Caco-2 (cell line): ENCODE data around the gene PTCD3. TPM values are rescaled to one million over a fixed set of nuclear protein-coding genes. Genes with fewer than 3 reads are reported as not detected.
A peak's percentile ranks its signal among the peaks of the same experiment; 100 is the strongest.

Source experiments
- BruUV-seq: library from RNA; stranded (reverse); fragments of 400-500 nt; replicated peaks from 2 replicates; lab custom pipeline; 2021; lab: Mats Ljungman, UMichigan
- CTCF ChIA-PET: fragments of 300-600 bp; sonication (Branson Sonifier 250); formaldehyde crosslinking; loops from one replicate; lab custom pipeline; 2022; ENCODE audit warnings: antibody characterized with exemption; lab: Charles Lee
- POLR2A ChIA-PET: fragments of 300-600 bp; sonication (Branson Sonifier 250); formaldehyde crosslinking; loops from one replicate; lab custom pipeline; 2022; ENCODE audit warnings: antibody characterized with exemption; lab: Charles Lee
- DNase-seq, 2 experiments: peaks; one replicate each; pipeline versions ENCODE4 v3.0.0 to v3.0.0-alpha.2; 2020 to 2022
- H3K27me3 ChIP-seq: replicated peaks from 2 replicates; pipeline ENCODE4 v1.6.0; 2011; ENCODE audit warnings: low read length; ENCODE audit not compliant: control insufficient read depth, insufficient read depth
- H3K36me3 ChIP-seq: 2 replicates; pipeline ENCODE4 v1.5.1; 2011; ENCODE audit warnings: low read length; ENCODE audit not compliant: control insufficient read depth, insufficient read depth
- H3K4me1 ChIP-seq: fragments of 250-450 bp; sonication (Bioruptor Pico); 2 replicates; pipeline ENCODE4 v1.5.1; 2020; ENCODE audit warnings: mild to moderate bottlenecking
- H3K4me3 ChIP-seq: 2 replicates; pipeline ENCODE4 v1.5.1; 2011; ENCODE audit warnings: low read depth, mild to moderate bottlenecking, control low read depth, low read length
- H3K9me3 ChIP-seq: fragments of 250-450 bp; sonication (Bioruptor Pico); 2 replicates; pipeline ENCODE4 v1.5.1; 2020; ENCODE audit warnings: mild to moderate bottlenecking, moderate library complexity
- H3K27ac Mint-ChIP-seq: one replicate; pipeline ENCODE4 v1.8.0; 2022; ENCODE audit warnings: mixed read lengths; ENCODE audit not compliant: unreplicated experiment
- H3K27me3 Mint-ChIP-seq: one replicate; pipeline ENCODE4 v1.8.0; 2022; ENCODE audit warnings: mixed read lengths; ENCODE audit not compliant: insufficient read depth, unreplicated experiment
- H3K36me3 Mint-ChIP-seq: one replicate; pipeline ENCODE4 v1.8.0; 2022; ENCODE audit warnings: mild to moderate bottlenecking, mixed read lengths; ENCODE audit not compliant: insufficient read depth, unreplicated experiment
- H3K4me1 Mint-ChIP-seq: one replicate; pipeline ENCODE4 v1.8.0; 2022; ENCODE audit warnings: low read depth, mixed read lengths; ENCODE audit not compliant: unreplicated experiment
- H3K4me3 Mint-ChIP-seq: one replicate; pipeline ENCODE4 v1.8.0; 2022; ENCODE audit warnings: mild to moderate bottlenecking, moderate library complexity, mixed read lengths; ENCODE audit not compliant: unreplicated experiment
- H3K9me3 Mint-ChIP-seq: one replicate; pipeline ENCODE4 v1.8.0; 2022; ENCODE audit warnings: mixed read lengths; ENCODE audit not compliant: unreplicated experiment
- intact Hi-C: fragments of 100-400 bp; cut with micrococcal nuclease; formaldehyde crosslinking; loops from one replicate; pipeline ENCODE4 v1.10.0; 2022; ENCODE audit not compliant: unreplicated experiment
- total RNA-seq: library from RNA; stranded (reverse); gene quantifications from 2 replicates; pipeline ENCODE4 v1.2.3, GENCODE V29; 2022
- TF ChIP-seq, protein P1 (sequence below), 2 experiments: fragments of 200-600 bp in 1 of 2; IDR thresholded peaks; 1 replicate in 1 of 2; 2 replicates in 1 of 2; pipeline versions ENCODE4 v1.5.1 to v1.8.0; 2011 to 2022; ENCODE audit warnings: antibody characterized with exemption in 1 of 2, control low read depth in 1 of 2, inconsistent platforms in 1 of 2, low read depth in 1 of 2, low read length in 1 of 2, mild to moderate bottlenecking in 1 of 2, moderate library complexity in 1 of 2; ENCODE audit not compliant: insufficient read depth in 1 of 2, severe bottlenecking in 1 of 2, unreplicated experiment in 1 of 2

PTCD3 gene
- total RNA-seq, 1 experiment from 2014 or later, result 282 TPM

DNA sequence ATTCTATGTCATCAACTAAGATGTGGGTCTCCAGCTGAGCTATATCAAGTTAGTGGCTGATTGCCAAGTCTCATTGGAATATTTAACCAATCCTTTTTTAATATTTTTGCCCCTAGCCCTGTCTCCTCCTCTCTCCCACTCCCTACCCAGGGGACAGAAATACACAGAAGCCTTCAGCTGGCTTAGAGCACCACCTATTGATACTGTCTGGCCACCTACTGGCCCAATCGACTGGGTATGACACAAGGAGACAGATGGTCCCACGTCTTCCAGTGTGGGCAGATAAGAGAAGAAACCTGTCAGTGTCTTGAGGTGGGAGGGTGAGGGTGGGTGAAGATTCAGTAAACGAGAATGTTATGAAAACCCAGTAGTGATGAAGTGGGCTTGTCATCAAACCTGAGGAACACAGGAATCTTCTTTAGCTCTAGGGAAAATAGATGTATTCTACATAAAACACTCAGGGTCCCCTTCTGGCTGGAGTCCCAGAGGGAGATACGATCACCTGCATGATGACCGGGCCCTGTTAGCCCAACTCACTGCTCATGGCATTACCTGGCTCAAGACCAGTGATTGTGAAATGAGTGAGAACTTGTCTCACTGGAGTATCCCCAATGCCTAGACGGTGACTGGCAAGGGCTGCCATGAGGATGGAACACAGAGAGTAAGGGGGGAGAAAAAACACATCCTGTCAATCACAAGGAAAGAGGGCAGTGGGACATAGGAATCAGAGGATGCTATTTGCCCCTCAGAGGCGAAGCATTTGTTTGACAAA, 27.1 kb upstream of the PTCD3 start:
- no TSS peak for BruUV-seq
- peaks cover 4% of the 10 kb centered on the region for H3K36me3 ChIP-seq

DNA sequence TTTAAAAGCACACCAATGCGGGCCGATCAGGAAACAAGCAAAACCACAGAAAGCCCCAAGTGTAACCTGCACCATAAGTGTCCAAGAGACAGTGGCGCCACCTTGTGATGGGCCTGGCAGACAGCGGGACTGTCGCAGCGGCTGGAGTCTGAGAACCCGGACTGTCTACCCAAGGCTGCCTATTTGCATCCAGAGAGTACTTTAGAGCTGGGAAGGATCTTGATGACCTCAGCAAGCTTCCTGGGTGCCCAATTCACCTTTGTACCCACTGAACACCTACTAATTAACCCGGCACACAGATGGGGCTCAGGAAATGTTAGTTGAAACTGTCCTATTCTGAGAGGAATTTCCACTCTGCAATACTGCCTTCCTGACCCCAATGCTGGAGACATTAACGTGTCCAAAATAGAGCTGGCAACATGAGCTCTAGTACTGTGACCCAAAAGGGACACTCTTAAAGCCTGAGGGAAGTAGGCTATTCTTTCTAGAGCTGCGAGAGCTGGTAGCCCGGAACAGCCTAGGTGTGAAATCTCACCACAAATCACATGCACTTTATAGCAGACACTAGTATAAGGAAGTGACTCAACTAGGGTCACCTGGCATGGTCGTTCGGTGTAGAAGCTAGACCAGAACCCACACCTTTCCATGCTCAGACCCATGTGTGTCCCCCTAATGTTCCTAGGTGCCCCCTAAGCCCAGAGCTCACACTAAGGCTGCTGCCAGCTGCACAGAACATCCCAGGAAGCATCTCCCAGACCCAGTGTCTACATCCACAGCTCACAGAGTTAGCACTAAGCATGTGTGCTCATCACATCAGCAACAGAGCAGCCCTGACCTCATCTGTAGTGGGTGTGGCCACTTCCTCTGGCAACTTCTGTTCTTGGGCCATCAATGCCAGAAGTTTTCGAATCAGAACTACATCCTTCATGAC, 25.8 kb upstream of the PTCD3 start:
- peaks cover 4% of the 10 kb centered on the region for H3K36me3 ChIP-seq
- Mint-ChIP-seq H3K27me3 (no peaks in the 10 kb centered on the region), H3K9me3 (no peaks in the 10 kb centered on the region), H3K36me3 (peaks cover 96% of the 10 kb centered on the region), H3K4me3 (no peak overlapping the region), H3K4me1 (no peaks in the 10 kb centered on the region), H3K27ac (no peak overlapping the region)
- H3K27me3 ChIP-seq, result no peaks in the 10 kb centered on the region
- peak; percentile 82 to 85 for DNase-seq
- no TSS peak for BruUV-seq
- H3K9me3 ChIP-seq, result no peaks in the 10 kb centered on the region
- CTCF ChIA-PET, result interaction anchor here (0.6 to 1.9 kb wide), 7 partner anchors 8 to 253 kb away, joined by 3 to 27 read pairs (median 5); no protein-coding TSS in a partner anchor
- POLR2A ChIA-PET, result interaction anchor here (0.6 kb wide), 1 partner anchor 18 kb away, joined by 3 read pairs; no protein-coding TSS in a partner anchor
- no peaks in the 10 kb centered on the region; the same call in 1 of the 2 replicates for H3K4me1 ChIP-seq
- TF ChIP-seq, protein P1, sequence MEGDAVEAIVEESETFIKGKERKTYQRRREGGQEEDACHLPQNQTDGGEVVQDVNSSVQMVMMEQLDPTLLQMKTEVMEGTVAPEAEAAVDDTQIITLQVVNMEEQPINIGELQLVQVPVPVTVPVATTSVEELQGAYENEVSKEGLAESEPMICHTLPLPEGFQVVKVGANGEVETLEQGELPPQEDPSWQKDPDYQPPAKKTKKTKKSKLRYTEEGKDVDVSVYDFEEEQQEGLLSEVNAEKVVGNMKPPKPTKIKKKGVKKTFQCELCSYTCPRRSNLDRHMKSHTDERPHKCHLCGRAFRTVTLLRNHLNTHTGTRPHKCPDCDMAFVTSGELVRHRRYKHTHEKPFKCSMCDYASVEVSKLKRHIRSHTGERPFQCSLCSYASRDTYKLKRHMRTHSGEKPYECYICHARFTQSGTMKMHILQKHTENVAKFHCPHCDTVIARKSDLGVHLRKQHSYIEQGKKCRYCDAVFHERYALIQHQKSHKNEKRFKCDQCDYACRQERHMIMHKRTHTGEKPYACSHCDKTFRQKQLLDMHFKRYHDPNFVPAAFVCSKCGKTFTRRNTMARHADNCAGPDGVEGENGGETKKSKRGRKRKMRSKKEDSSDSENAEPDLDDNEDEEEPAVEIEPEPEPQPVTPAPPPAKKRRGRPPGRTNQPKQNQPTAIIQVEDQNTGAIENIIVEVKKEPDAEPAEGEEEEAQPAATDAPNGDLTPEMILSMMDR (IDR thresholded peaks at IDR 0.05; ENCODE audit: insufficient read depth in 1 of 2, low read depth in 1 of 2, low read length in 1 of 2, severe bottlenecking in 1 of 2, unreplicated experiment in 1 of 2), result peak; percentile 61 to 90
- H3K4me3 ChIP-seq, result no peak overlapping the region
- intact Hi-C loops, result loop anchor here (1.0 to 10.0 kb wide), 3 partner anchors 53 to 253 kb away; partner anchors contain the start of gene ST3GAL5

More for the DNA sequence above, 27.1 kb upstream of the PTCD3 start:
- Mint-ChIP-seq H3K4me3 (no peak overlapping the region), H3K9me3 (no peaks in the 10 kb centered on the region), H3K27ac (no peak overlapping the region), H3K27me3 (no peaks in the 10 kb centered on the region), H3K36me3 (peaks cover 96% of the 10 kb centered on the region), H3K4me1 (no peaks in the 10 kb centered on the region)
- intact Hi-C loops, result loop anchor here (5.0 to 10.0 kb wide), 2 partner anchors 52 to 194 kb away; partner anchors contain the start of gene ST3GAL5
- ChIA-PET CTCF (interaction anchor here (0.6 to 1.9 kb wide), 4 partner anchors 10 to 252 kb away, joined by 3 to 27 read pairs (median 6); no protein-coding TSS in a partner anchor), POLR2A (no interaction called here)
- H3K9me3 ChIP-seq, result no peaks in the 10 kb centered on the region
- no peaks in the 10 kb centered on the region for H3K27me3 ChIP-seq
- TF ChIP-seq, protein P1 (IDR thresholded peaks at IDR 0.05; ENCODE audit: insufficient read depth in 1 of 2, low read depth in 1 of 2, low read length in 1 of 2, severe bottlenecking in 1 of 2, unreplicated experiment in 1 of 2), result peak in 1 of 2 experiments; percentile 25
- no peak overlapping the region for H3K4me3 ChIP-seq
- H3K4me1 ChIP-seq, result no peaks in the 10 kb centered on the region; the same call in 1 of the 2 replicates
- no peak for DNase-seq

DNA sequence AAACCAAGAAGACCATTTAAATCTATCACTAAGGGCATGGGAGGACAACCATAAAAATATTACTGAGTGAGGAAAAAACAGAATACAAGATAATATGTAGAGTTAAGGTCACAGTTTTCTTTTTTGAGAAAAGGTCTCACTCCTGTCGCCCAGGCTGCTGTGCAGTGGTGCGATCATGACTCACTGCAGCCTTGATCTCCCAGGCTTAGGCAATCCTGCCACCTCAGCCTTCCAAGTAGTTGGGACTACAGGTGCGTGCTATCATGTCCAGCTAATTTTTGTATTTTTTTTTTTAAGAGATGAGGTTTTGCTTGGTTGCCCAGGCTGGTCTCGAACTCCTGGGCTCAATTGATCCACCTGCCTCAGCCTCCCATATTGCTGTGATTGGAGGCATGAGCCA, 24.3 kb upstream of the PTCD3 start:
- Histone ChIP-seq H3K9me3 (no peaks in the 10 kb centered on the region), H3K27me3 (no peaks in the 10 kb centered on the region), H3K4me3 (no peak overlapping the region), H3K4me1 (no peaks in the 10 kb centered on the region; the same call in 1 of the 2 replicates), H3K36me3 (peaks cover 8% of the 10 kb centered on the region)
- BruUV-seq, result no TSS peak
- intact Hi-C loops, result no loop called here
- H3K27me3 Mint-ChIP-seq, result no peaks in the 10 kb centered on the region
- no peak overlapping the region for H3K4me3 Mint-ChIP-seq
- DNase-seq, result no peak
- H3K27ac Mint-ChIP-seq, result no peak overlapping the region
- no peaks in the 10 kb centered on the region for H3K9me3 Mint-ChIP-seq
- ChIA-PET POLR2A (no interaction called here), CTCF (no interaction called here)
- H3K36me3 Mint-ChIP-seq, result peaks cover 97% of the 10 kb centered on the region
- H3K4me1 Mint-ChIP-seq, result no peaks in the 10 kb centered on the region
- TF ChIP-seq, protein P1 (IDR thresholded peaks at IDR 0.05; ENCODE audit: insufficient read depth in 1 of 2, low read depth in 1 of 2, low read length in 1 of 2, severe bottlenecking in 1 of 2, unreplicated experiment in 1 of 2), result no peak
